WERI-Rb-1 (cell line): ENCODE data around the gene GRIK2.
A peak's percentile ranks its signal among the peaks of the same experiment; 100 is the strongest.

Experiments used
- DNase-seq: peaks from one replicate; pipeline ENCODE4 v3.0.0-alpha.2; 2020
- H3K27ac ChIP-seq: fragments of 250-450 bp; sonication (Bioruptor Pico); 2 replicates; pipeline ENCODE4 v1.5.1; 2020; ENCODE audit warnings: mild to moderate bottlenecking, moderate library complexity
- H3K27me3 ChIP-seq: fragments of 250-450 bp; sonication (Bioruptor Pico); 2 replicates; pipeline ENCODE4 v1.5.1; 2021; ENCODE audit warnings: mild to moderate bottlenecking, low read depth, moderate library complexity; ENCODE audit not compliant: insufficient read depth, severe bottlenecking
- H3K36me3 ChIP-seq: fragments of 250-450 bp; sonication (Bioruptor Pico); 2 replicates; pipeline ENCODE4 v1.5.1; 2020; ENCODE audit warnings: mild to moderate bottlenecking, moderate library complexity
- H3K4me3 ChIP-seq: 2 replicates; pipeline ENCODE4 v1.5.1; 2011; ENCODE audit warnings: low read depth, mild to moderate bottlenecking, control low read depth, low read length
- H3K9me3 ChIP-seq: fragments of 250-450 bp; sonication (Bioruptor Pico); 2 replicates; pipeline ENCODE4 v1.5.1; 2021; ENCODE audit warnings: mild to moderate bottlenecking, moderate library complexity; ENCODE audit not compliant: severe bottlenecking
- TF ChIP-seq, protein P1 (sequence below): IDR thresholded peaks from 2 replicates; pipeline ENCODE4 v1.5.1; 2011; ENCODE audit warnings: low read depth, mild to moderate bottlenecking, control low read depth, inconsistent platforms, low read length

GRIK2 gene

DNA sequence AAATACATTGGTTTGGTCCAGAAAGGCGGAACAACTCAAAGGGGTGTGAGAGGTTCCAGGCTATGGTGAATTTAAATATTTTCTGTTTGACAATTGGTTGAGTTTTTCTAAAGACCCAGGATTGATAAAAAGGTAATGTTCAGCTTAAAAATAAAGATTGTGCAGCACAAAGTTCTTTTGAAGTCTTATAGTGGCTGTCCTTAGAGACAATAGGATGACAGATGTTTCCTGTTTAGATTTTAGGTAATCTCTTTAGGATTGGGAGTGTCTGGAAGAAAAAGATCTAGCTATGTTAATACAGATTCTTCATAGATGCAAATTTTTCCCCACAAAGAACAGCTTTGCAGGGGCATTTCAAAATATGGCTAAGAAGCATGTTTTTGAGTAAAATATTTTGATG, 119.7 kb downstream of the GRIK2 start:
- H3K9me3 ChIP-seq = no peaks in the 10 kb centered on the region
- DNase-seq = no peak
- TF ChIP-seq, protein P1, sequence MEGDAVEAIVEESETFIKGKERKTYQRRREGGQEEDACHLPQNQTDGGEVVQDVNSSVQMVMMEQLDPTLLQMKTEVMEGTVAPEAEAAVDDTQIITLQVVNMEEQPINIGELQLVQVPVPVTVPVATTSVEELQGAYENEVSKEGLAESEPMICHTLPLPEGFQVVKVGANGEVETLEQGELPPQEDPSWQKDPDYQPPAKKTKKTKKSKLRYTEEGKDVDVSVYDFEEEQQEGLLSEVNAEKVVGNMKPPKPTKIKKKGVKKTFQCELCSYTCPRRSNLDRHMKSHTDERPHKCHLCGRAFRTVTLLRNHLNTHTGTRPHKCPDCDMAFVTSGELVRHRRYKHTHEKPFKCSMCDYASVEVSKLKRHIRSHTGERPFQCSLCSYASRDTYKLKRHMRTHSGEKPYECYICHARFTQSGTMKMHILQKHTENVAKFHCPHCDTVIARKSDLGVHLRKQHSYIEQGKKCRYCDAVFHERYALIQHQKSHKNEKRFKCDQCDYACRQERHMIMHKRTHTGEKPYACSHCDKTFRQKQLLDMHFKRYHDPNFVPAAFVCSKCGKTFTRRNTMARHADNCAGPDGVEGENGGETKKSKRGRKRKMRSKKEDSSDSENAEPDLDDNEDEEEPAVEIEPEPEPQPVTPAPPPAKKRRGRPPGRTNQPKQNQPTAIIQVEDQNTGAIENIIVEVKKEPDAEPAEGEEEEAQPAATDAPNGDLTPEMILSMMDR = no peak
- no peak overlapping the region for H3K4me3 ChIP-seq
- H3K36me3 ChIP-seq = no peaks in the 10 kb centered on the region
- H3K27ac ChIP-seq = peak overlapping the region; percentile 49
- no peaks in the 10 kb centered on the region for H3K27me3 ChIP-seq

DNA sequence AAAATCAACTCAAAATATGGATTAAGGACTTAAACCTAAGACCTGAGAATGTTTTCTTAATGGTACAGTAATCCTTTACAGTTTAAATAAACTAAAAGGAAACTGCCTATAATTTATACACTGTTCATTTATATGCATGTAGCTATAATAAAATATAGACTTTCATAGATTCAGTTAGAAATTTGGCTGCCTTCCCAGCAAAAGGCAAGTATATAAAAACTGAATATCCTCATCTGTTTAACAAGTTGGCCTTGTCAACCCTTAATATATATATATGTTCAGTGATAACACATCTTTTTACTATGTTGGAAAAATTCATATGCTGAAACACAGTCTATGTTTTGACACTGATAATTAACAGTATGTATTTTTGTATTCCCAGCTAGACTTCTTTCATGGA, 123.1 kb downstream of the GRIK2 start:
- Histone ChIP-seq H3K27me3 (no peaks in the 10 kb centered on the region), H3K27ac (no peak overlapping the region), H3K9me3 (no peaks in the 10 kb centered on the region), H3K4me3 (no peak overlapping the region), H3K36me3 (no peaks in the 10 kb centered on the region)
- no peak for DNase-seq
- TF ChIP-seq, protein P1 = no peak

DNA sequence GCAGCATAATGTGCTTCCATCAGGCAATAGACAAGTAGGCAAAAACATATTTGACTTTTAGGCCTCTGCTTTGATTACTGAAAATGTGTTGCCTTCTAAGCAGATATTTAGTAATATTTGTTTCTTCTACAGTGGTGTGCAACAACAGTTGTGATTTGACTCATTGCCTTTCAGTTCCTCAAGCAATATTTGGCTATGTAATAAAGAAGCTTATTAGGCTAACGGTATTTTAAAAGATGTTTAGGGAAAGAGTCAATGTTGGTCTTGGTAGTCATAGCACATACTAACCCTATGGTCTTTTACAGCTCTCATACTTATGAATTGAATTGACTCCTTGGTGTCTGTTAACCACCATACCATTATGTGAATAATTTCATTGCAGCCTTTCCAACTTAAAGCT, 124.1 kb downstream of the GRIK2 start:
- no peaks in the 10 kb centered on the region for H3K9me3 ChIP-seq
- H3K36me3 ChIP-seq = no peaks in the 10 kb centered on the region
- no peaks in the 10 kb centered on the region for H3K27me3 ChIP-seq
- H3K27ac ChIP-seq = no peak overlapping the region
- no peak overlapping the region for H3K4me3 ChIP-seq
- DNase-seq = no peak
- TF ChIP-seq, protein P1 = no peak

DNA sequence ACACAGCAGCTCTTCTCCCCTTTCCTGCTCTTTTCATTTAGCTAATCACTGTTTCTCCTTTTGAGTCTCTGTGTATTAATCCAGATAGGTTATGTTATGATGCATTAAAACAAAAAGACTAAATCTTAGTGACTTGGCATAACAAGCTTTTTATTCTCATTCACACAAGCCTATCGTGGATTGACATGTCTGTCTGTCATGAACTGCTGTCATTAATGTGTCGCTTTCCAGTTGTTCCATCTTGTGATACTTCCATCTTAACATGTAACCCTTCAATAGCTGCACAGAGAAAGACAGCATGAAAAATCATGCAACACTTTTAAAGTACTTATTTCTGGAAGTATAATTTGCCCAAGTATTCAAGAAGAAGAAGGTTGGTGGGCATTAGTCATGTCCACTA, 128.7 kb downstream of the GRIK2 start:
- Histone ChIP-seq H3K9me3 (no peaks in the 10 kb centered on the region), H3K27ac (no peak overlapping the region), H3K27me3 (no peaks in the 10 kb centered on the region), H3K36me3 (no peaks in the 10 kb centered on the region), H3K4me3 (no peak overlapping the region)
- no peak for DNase-seq
- TF ChIP-seq, protein P1 = no peak

- H3K9me3 ChIP-seq = no peaks in the 10 kb centered on the region
- DNase-seq = no peak
- TF ChIP-seq, protein P1 = no peak
Measured at GRCh38 chr6:101527467-101527866, 134.0 kb downstream of the GRIK2 start.

GRCh38 chr6:101528801-101529200, 135.3 kb downstream of the GRIK2 start:
- H3K4me3 ChIP-seq = no peak overlapping the region
- no peaks in the 10 kb centered on the region for H3K36me3 ChIP-seq
- DNase-seq = no peak
- TF ChIP-seq, protein P1 = no peak
- H3K27ac ChIP-seq = no peak overlapping the region
- H3K9me3 ChIP-seq = no peaks in the 10 kb centered on the region
- no peaks in the 10 kb centered on the region for H3K27me3 ChIP-seq

More at GRCh38 chr6:101527467-101527866, 134.0 kb downstream of the GRIK2 start:
- H3K27me3 ChIP-seq = no peaks in the 10 kb centered on the region
- H3K4me3 ChIP-seq = no peak overlapping the region
- H3K36me3 ChIP-seq = no peaks in the 10 kb centered on the region
- no peak overlapping the region for H3K27ac ChIP-seq
